ENCODE measurements around the gene ADK.

The ADK gene

GRCh38 chr10:74391786-74392185, 240.8 kb downstream of the ADK start:
- H3K4me3 ChIP-seq (ENCODE audit: low read depth, low read length), result no peak overlapping the region
- no peak for TF ChIP-seq CTCF (IDR thresholded peaks at IDR 0.05; ENCODE audit: low read depth, low read length, missing control alignments)
- DNase-seq (ENCODE audit: low read depth), result no peak
- in situ Hi-C loops (cut with HindIII; ENCODE audit: low sequenced_read_pairs), result no loop called here

GRCh38 chr10:74394416-74394969, 243.5 kb downstream of the ADK start:
- in situ Hi-C loops (cut with HindIII; ENCODE audit: low sequenced_read_pairs), result no loop called here
- TF ChIP-seq CTCF (IDR thresholded peaks at IDR 0.05; ENCODE audit: low read depth, low read length, missing control alignments), result no peak
- H3K4me3 ChIP-seq (ENCODE audit: low read depth, low read length), result no peak overlapping the region
- DNase-seq (ENCODE audit: low read depth), result no peak

GRCh38 chr10:74400186-74400585, 249.2 kb downstream of the ADK start:
- no peak overlapping the region for H3K4me3 ChIP-seq (ENCODE audit: low read depth, low read length)
- no peak for TF ChIP-seq CTCF (IDR thresholded peaks at IDR 0.05; ENCODE audit: low read depth, low read length, missing control alignments)
- in situ Hi-C loops (cut with HindIII; ENCODE audit: low sequenced_read_pairs), result no loop called here
- no peak for DNase-seq (ENCODE audit: low read depth)

GRCh38 chr10:74406006-74406405, 255.0 kb downstream of the ADK start:
- in situ Hi-C loops (cut with HindIII; ENCODE audit: low sequenced_read_pairs), result no loop called here
- DNase-seq (ENCODE audit: low read depth), result no peak
- TF ChIP-seq CTCF (IDR thresholded peaks at IDR 0.05; ENCODE audit: low read depth, low read length, missing control alignments), result no peak
- H3K4me3 ChIP-seq (ENCODE audit: low read depth, low read length), result no peak overlapping the region

- no peak for DNase-seq (ENCODE audit: low read depth)
- H3K4me3 ChIP-seq (ENCODE audit: low read depth, low read length), result no peak overlapping the region
- in situ Hi-C loops (cut with HindIII; ENCODE audit: low sequenced_read_pairs), result no loop called here
- TF ChIP-seq CTCF (IDR thresholded peaks at IDR 0.05; ENCODE audit: low read depth, low read length, missing control alignments), result no peak
Observed at GRCh38 chr10:74415146-74415839, 264.3 kb downstream of the ADK start.

- no peak for DNase-seq (ENCODE audit: low read depth)
- in situ Hi-C loops (cut with HindIII; ENCODE audit: low sequenced_read_pairs), result no loop called here
- no peak for TF ChIP-seq CTCF (IDR thresholded peaks at IDR 0.05; ENCODE audit: low read depth, low read length, missing control alignments)
- no peak overlapping the region for H3K4me3 ChIP-seq (ENCODE audit: low read depth, low read length)
Observed at GRCh38 chr10:74417397-74417796, 266.4 kb downstream of the ADK start.
